Adrenal gland (tissue), 5 donors: ENCODE measurements around the gene ANKRD18B.
"Not testable (repeated sequence)": the region's sequence is repeated elsewhere in the genome, so short reads cannot be mapped to it uniquely, and the experiment has no call there.

Experiments
- POLR2A ChIP-seq, 2 donors: fragments of 450-650 bp; IDR thresholded peaks; one replicate each; pipeline ENCODE4 v1.6.1; 2017; ENCODE audit warnings: antibody characterized with exemption in 2 of 2, mild to moderate bottlenecking in 2 of 2, moderate library complexity in 1 of 2
- TF ChIP-seq, protein P1 (sequence below), 6 experiments: fragments of 450-650 bp in 4 of 6; fragments of 200-600 bp in 2 of 6; sonication (generic) in 1 of 6; IDR thresholded peaks; 1 replicate in 5 of 6; 2 replicates in 1 of 6; pipeline versions ENCODE4 v1.5.1 to v1.8.0; 2016 to 2021; ENCODE audit warnings: antibody characterized with exemption in 6 of 6, mild to moderate bottlenecking in 2 of 6, moderate library complexity in 1 of 6
- donor health status: DM: no; HTN: no; CAD: no.

DNA sequence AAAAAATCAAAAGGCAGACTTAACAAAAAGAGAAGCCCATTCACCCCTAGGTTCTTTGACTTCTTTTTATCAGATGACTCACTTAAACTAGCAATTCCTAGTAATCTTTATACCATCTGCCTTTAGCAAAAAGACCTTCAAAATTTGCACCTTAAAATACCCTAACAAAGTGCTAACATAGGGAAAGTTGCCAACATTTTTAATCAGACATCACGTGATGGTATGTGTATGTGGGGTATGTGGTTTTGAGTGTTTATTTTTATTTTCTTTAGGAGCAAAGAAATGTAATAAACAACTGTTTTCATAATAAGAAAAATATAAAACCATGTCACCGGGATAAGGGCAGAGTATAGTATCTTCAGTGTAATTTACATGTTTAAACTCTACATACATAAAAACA lies 30.2 kb upstream of the ANKRD18B start:
- TF ChIP-seq POLR2A (IDR thresholded peaks at IDR 0.05), result not testable (repeated sequence)
- TF ChIP-seq, protein P1, sequence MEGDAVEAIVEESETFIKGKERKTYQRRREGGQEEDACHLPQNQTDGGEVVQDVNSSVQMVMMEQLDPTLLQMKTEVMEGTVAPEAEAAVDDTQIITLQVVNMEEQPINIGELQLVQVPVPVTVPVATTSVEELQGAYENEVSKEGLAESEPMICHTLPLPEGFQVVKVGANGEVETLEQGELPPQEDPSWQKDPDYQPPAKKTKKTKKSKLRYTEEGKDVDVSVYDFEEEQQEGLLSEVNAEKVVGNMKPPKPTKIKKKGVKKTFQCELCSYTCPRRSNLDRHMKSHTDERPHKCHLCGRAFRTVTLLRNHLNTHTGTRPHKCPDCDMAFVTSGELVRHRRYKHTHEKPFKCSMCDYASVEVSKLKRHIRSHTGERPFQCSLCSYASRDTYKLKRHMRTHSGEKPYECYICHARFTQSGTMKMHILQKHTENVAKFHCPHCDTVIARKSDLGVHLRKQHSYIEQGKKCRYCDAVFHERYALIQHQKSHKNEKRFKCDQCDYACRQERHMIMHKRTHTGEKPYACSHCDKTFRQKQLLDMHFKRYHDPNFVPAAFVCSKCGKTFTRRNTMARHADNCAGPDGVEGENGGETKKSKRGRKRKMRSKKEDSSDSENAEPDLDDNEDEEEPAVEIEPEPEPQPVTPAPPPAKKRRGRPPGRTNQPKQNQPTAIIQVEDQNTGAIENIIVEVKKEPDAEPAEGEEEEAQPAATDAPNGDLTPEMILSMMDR (IDR thresholded peaks at IDR 0.05), result not testable (repeated sequence)
